HCT116 (cell line): ENCODE measurements around the gene TDO2. TPM values are rescaled to one million over a fixed set of nuclear protein-coding genes. Genes with fewer than 3 reads are reported as not detected.

Source experiments
- ATAC-seq: fragments of 200-7000 bp; cut with Tn5 transposase; 2 replicates; pipeline ENCODE4 v1.9.1; 2020; ENCODE audit warnings: mild to moderate bottlenecking, moderate library complexity
- BruUV-seq: library from RNA; stranded (reverse); fragments of 400-500 nt; replicated peaks from 2 replicates; lab custom pipeline; 2021; lab: Mats Ljungman, UMichigan
- CTCF ChIA-PET: fragments of 300-600 bp; sonication (Branson Sonifier 250); formaldehyde crosslinking; loops from one replicate; lab custom pipeline; 2021; ENCODE audit warnings: antibody characterized with exemption; lab: Charles Lee
- POLR2A ChIA-PET: fragments of 300-600, 350-600 bp; sonication (Branson Sonifier 250); formaldehyde crosslinking; loops from one replicate; lab custom pipeline; 2021; ENCODE audit warnings: antibody characterized with exemption; lab: Charles Lee
- RAD21 ChIA-PET, 2 experiments: fragments of 300-600 bp; sonication (Branson Sonifier 250); formaldehyde crosslinking; loops; one replicate each; lab custom pipeline; 2023; ENCODE audit warnings: low total read pairs in 2 of 2; ENCODE audit not compliant: uncharacterized antibody in 2 of 2, unreplicated experiment in 2 of 2, low non-redundant PET in 1 of 2; lab: Charles Lee
- DNase-seq: peaks from one replicate; pipeline ENCODE4 v3.0.0-alpha.2; 2010; ENCODE audit warnings: low read depth, low spot score
- H2AFZ ChIP-seq: fragments of 200-600 bp; shearing (Covaris generic), sonication (generic); 2 replicates; pipeline ENCODE4 v1.6.1; 2017; ENCODE audit warnings: low read depth, mixed run types, mixed read lengths, antibody characterized with exemption, low read length; ENCODE audit not compliant: poor library complexity, severe bottlenecking
- H3K27ac ChIP-seq: 2 replicates; pipeline ENCODE4 v1.5.1; 2012; ENCODE audit warnings: low read depth, low read length
- H3K27me3 ChIP-seq: fragments of 200-600 bp; sonication (generic); 2 replicates; pipeline ENCODE4 v1.6.1; 2016; ENCODE audit warnings: mixed run types, low read length, mixed read lengths; ENCODE audit not compliant: insufficient read depth
- H3K36me3 ChIP-seq, 2 experiments: fragments of 200-500 bp in 1 of 2; fragments of 200-600 bp in 1 of 2; sonication (Bioruptor generic) in 1 of 2; sonication (generic) in 1 of 2; 2 replicates each; pipeline versions ENCODE4 v1.5.1 to v1.6.1; 2014 to 2016; ENCODE audit warnings: low read length in 2 of 2, inconsistent platforms in 1 of 2, mixed read lengths in 1 of 2, mixed run types in 1 of 2; ENCODE audit not compliant: insufficient read depth in 2 of 2, control insufficient read depth in 1 of 2
- H3K4me1 ChIP-seq, 2 experiments: fragments of 200-600 bp in 1 of 2; sonication (generic) in 1 of 2; 2 replicates each; pipeline versions ENCODE4 v1.5.1 to v1.6.1; 2012 to 2017; ENCODE audit warnings: low read length in 2 of 2, inconsistent platforms in 1 of 2, mild to moderate bottlenecking in 1 of 2, mixed read lengths in 1 of 2, mixed run types in 1 of 2, moderate library complexity in 1 of 2; ENCODE audit not compliant: insufficient read depth in 2 of 2, control insufficient read depth in 1 of 2
- H3K4me2 ChIP-seq: fragments of 200-600 bp; sonication (generic); 2 replicates; pipeline ENCODE4 v1.6.1; 2017; ENCODE audit warnings: mixed run types, low read length, mixed read lengths
- H3K4me3 ChIP-seq, 2 experiments: fragments of 200-600 bp in 1 of 2; sonication (generic) in 1 of 2; replicated peaks in 1 of 2; 2 replicates each; pipeline ENCODE4 v1.5.1; 2011 to 2016; ENCODE audit warnings: low read length in 2 of 2, control low read depth in 1 of 2, low read depth in 1 of 2, mild to moderate bottlenecking in 1 of 2, mixed read lengths in 1 of 2, mixed run types in 1 of 2
- H3K79me2 ChIP-seq: fragments of 200-600 bp; sonication (generic); 2 replicates; pipeline ENCODE4 v1.6.1; 2017; ENCODE audit warnings: mild to moderate bottlenecking, mixed run types, low read length, moderate library complexity, mixed read lengths; ENCODE audit not compliant: insufficient read depth
- H3K9ac ChIP-seq: fragments of 200-600 bp; sonication (generic); 2 replicates; pipeline ENCODE4 v1.6.1; 2016; ENCODE audit warnings: low read length, mixed read lengths
- H3K9me2 ChIP-seq: fragments of 200-600 bp; sonication (generic), shearing (Covaris generic); 2 replicates; pipeline ENCODE4 v1.6.1; 2017; ENCODE audit warnings: mixed run types, mild to moderate bottlenecking, moderate library complexity; ENCODE audit not compliant: insufficient read depth
- H3K9me3 ChIP-seq, 2 experiments: fragments of 200-500 bp in 1 of 2; fragments of 200-600 bp in 1 of 2; sonication (Bioruptor generic) in 1 of 2; sonication (generic) in 1 of 2; 2 replicates each; pipeline ENCODE4 v1.6.1; 2014 to 2017; ENCODE audit warnings: low read length in 2 of 2, mixed read lengths in 2 of 2, inconsistent platforms in 1 of 2, low read depth in 1 of 2, mild to moderate bottlenecking in 1 of 2, mixed run types in 1 of 2, moderate library complexity in 1 of 2; ENCODE audit not compliant: control insufficient read depth in 1 of 2, insufficient read depth in 1 of 2
- H4K20me1 ChIP-seq: fragments of 200-600 bp; sonication (generic), shearing (Covaris generic); 2 replicates; pipeline ENCODE4 v1.6.1; 2017; ENCODE audit warnings: mixed run types, mild to moderate bottlenecking, moderate library complexity; ENCODE audit not compliant: insufficient read depth
- POLR2A ChIP-seq: IDR thresholded peaks from 2 replicates; pipeline ENCODE4 v1.7.0; 2011; ENCODE audit warnings: borderline replicate concordance; ENCODE audit not compliant: insufficient read depth, insufficient read length; ENCODE audit errors: extremely low read depth
- SP1 ChIP-seq: IDR thresholded peaks from 2 replicates; pipeline ENCODE4 v1.6.1; 2012; ENCODE audit warnings: low read depth
- intact Hi-C: fragments of 100-400 bp; cut with micrococcal nuclease; formaldehyde crosslinking; loops from 2 replicates; pipeline ENCODE4 v1.10.0; 2022
- total RNA-seq: library from RNA; stranded (reverse); gene quantifications from one replicate; pipeline ENCODE4 v1.2.1, GENCODE V29; 2021; ENCODE audit not compliant: unreplicated experiment
- TF ChIP-seq, protein P1 (sequence below): IDR thresholded peaks from 2 replicates; pipeline ENCODE4 v1.6.1; 2011; ENCODE audit warnings: mild to moderate bottlenecking, low read length, moderate library complexity; ENCODE audit not compliant: insufficient replicate concordance; ENCODE audit errors: extremely low read depth
- TF ChIP-seq, protein P2 (sequence below): IDR thresholded peaks from 2 replicates; pipeline ENCODE4 v1.6.1; 2012
- TF ChIP-seq, protein P3 (sequence below), 3 experiments: fragments of 200-600 bp in 1 of 3; sonication (generic) in 1 of 3; IDR thresholded peaks in 2 of 3; conservative IDR thresholded peaks in 1 of 3; 2 replicates each; pipeline ENCODE4 v1.5.1; 2012 to 2017; ENCODE audit warnings: low read depth in 2 of 3, low read length in 2 of 3, antibody characterized with exemption in 1 of 3, borderline replicate concordance in 1 of 3, control low read depth in 1 of 3, mild to moderate bottlenecking in 1 of 3, mixed read lengths in 1 of 3, mixed run types in 1 of 3, moderate library complexity in 1 of 3; ENCODE audit not compliant: insufficient read depth in 1 of 3
- TF ChIP-seq, protein P4 (sequence below): IDR thresholded peaks from 2 replicates; pipeline ENCODE4 v1.6.1; 2012; ENCODE audit warnings: low read depth

TDO2 gene
- total RNA-seq, 1 experiment from 2014 or later = 0.27 TPM

DNA sequence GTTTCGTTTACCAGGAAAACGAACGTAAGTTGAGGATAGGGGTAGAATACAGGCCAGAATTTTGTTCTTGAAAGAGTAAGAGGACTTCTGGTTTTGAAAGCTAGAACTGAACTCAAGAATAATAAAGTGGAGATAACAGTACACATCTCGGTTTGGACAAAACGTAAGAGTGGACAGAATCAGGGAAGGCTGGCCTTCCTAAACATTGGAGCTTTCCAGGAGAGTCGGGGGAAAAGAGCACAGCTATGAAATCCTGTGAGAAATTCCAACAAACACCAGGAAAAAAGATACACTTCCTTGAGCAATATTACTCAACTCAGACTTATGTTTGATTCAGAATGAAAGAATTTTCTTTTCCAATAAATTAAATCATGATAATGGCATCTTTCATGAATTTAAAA, 49.0 kb downstream of the TDO2 start:
- Histone ChIP-seq H3K27ac (no peak overlapping the region), H3K36me3 (no peaks in the 10 kb centered on the region), H3K4me3 (no peak overlapping the region), H3K9ac (no peak overlapping the region), H3K9me3 (no peaks in the 10 kb centered on the region), H3K4me1 (peaks cover 0 to 6% of the 10 kb centered on the region in 2 experiments; a peak in 1 of 4 replicates), H4K20me1 (no peaks in the 10 kb centered on the region), H3K79me2 (no peaks in the 10 kb centered on the region), H3K4me2 (no peak overlapping the region), H3K27me3 (no peaks in the 10 kb centered on the region), H3K9me2 (no peaks in the 10 kb centered on the region), H2AFZ (peak overlapping the region; percentile 74)
- ATAC-seq = no peak
- TF ChIP-seq, protein P1, sequence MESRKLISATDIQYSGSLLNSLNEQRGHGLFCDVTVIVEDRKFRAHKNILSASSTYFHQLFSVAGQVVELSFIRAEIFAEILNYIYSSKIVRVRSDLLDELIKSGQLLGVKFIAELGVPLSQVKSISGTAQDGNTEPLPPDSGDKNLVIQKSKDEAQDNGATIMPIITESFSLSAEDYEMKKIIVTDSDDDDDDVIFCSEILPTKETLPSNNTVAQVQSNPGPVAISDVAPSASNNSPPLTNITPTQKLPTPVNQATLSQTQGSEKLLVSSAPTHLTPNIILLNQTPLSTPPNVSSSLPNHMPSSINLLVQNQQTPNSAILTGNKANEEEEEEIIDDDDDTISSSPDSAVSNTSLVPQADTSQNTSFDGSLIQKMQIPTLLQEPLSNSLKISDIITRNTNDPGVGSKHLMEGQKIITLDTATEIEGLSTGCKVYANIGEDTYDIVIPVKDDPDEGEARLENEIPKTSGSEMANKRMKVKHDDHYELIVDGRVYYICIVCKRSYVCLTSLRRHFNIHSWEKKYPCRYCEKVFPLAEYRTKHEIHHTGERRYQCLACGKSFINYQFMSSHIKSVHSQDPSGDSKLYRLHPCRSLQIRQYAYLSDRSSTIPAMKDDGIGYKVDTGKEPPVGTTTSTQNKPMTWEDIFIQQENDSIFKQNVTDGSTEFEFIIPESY = no peak
- TF ChIP-seq, protein P2, sequence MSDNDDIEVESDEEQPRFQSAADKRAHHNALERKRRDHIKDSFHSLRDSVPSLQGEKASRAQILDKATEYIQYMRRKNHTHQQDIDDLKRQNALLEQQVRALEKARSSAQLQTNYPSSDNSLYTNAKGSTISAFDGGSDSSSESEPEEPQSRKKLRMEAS = no peak
- TF ChIP-seq, protein P3, sequence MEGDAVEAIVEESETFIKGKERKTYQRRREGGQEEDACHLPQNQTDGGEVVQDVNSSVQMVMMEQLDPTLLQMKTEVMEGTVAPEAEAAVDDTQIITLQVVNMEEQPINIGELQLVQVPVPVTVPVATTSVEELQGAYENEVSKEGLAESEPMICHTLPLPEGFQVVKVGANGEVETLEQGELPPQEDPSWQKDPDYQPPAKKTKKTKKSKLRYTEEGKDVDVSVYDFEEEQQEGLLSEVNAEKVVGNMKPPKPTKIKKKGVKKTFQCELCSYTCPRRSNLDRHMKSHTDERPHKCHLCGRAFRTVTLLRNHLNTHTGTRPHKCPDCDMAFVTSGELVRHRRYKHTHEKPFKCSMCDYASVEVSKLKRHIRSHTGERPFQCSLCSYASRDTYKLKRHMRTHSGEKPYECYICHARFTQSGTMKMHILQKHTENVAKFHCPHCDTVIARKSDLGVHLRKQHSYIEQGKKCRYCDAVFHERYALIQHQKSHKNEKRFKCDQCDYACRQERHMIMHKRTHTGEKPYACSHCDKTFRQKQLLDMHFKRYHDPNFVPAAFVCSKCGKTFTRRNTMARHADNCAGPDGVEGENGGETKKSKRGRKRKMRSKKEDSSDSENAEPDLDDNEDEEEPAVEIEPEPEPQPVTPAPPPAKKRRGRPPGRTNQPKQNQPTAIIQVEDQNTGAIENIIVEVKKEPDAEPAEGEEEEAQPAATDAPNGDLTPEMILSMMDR (IDR thresholded peaks at IDR 0.05 in 2 of 3, conservative IDR thresholded peaks at IDR 0.05 in 1 of 3; ENCODE audit: borderline replicate concordance in 1 of 3, insufficient read depth in 1 of 3, low read depth in 2 of 3, low read length in 2 of 3) = no peak
- TF ChIP-seq, protein P4, sequence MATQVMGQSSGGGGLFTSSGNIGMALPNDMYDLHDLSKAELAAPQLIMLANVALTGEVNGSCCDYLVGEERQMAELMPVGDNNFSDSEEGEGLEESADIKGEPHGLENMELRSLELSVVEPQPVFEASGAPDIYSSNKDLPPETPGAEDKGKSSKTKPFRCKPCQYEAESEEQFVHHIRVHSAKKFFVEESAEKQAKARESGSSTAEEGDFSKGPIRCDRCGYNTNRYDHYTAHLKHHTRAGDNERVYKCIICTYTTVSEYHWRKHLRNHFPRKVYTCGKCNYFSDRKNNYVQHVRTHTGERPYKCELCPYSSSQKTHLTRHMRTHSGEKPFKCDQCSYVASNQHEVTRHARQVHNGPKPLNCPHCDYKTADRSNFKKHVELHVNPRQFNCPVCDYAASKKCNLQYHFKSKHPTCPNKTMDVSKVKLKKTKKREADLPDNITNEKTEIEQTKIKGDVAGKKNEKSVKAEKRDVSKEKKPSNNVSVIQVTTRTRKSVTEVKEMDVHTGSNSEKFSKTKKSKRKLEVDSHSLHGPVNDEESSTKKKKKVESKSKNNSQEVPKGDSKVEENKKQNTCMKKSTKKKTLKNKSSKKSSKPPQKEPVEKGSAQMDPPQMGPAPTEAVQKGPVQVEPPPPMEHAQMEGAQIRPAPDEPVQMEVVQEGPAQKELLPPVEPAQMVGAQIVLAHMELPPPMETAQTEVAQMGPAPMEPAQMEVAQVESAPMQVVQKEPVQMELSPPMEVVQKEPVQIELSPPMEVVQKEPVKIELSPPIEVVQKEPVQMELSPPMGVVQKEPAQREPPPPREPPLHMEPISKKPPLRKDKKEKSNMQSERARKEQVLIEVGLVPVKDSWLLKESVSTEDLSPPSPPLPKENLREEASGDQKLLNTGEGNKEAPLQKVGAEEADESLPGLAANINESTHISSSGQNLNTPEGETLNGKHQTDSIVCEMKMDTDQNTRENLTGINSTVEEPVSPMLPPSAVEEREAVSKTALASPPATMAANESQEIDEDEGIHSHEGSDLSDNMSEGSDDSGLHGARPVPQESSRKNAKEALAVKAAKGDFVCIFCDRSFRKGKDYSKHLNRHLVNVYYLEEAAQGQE = no peak
- TF ChIP-seq POLR2A (no peak), SP1 (no peak)
- DNase-seq = no peak
- TSS peak; percentile 53 for BruUV-seq
- RAD21 ChIA-PET = interaction anchor here in 1 of 2 experiments (0.6 kb wide), 1 partner anchor 548 kb away, joined by 3 read pairs; no protein-coding TSS in a partner anchor
- intact Hi-C loops = no loop called here
- POLR2A ChIA-PET = interaction anchor here (0.9 kb wide), 1 partner anchor 142 kb away, joined by 4 read pairs; no protein-coding TSS in a partner anchor
- CTCF ChIA-PET = interaction anchor here (1.3 to 3.6 kb wide), 5 partner anchors 8 to 549 kb away, joined by 3 to 37 read pairs (median 4); no protein-coding TSS in a partner anchor
